Endothelial cell of umbilical vein (primary cell): ENCODE measurements around the gene SNRNP35. TPM values are rescaled to one million over a fixed set of nuclear protein-coding genes. Genes with fewer than 3 reads are reported as not detected.

Source experiments
- BruUV-seq: library from RNA; stranded (reverse); fragments of 400-500 nt; replicated peaks from 2 replicates; lab custom pipeline; 2021; lab: Mats Ljungman, UMichigan
- CTCF ChIA-PET: fragments of 300-600, 350-600 bp; sonication (Branson Sonifier 250); formaldehyde crosslinking; loops from one replicate; lab custom pipeline; 2021; ENCODE audit warnings: antibody characterized with exemption, inconsistent platforms; lab: Charles Lee
- POLR2A ChIA-PET: fragments of 300-600, 350-600 bp; sonication (Branson Sonifier 250); formaldehyde crosslinking; loops from one replicate; lab custom pipeline; 2021; ENCODE audit warnings: antibody characterized with exemption, inconsistent platforms; lab: Charles Lee
- DNase-seq: peaks from one replicate; pipeline ENCODE4 v3.0.0-alpha.2; 2011; ENCODE audit warnings: low read depth, low spot score
- FAIRE-seq: peaks from 2 replicates; lab custom pipeline; 2011; peaks lifted over from hg19 to GRCh38; lab: Jason Lieb, UNC
- H2AFZ ChIP-seq: 2 replicates; pipeline ENCODE4 v1.6.0; 2012; ENCODE audit warnings: low read depth, low read length, control low read depth, inconsistent platforms
- H3K27ac ChIP-seq: 2 replicates; pipeline ENCODE4 v1.5.1; 2011; ENCODE audit warnings: low read depth, mild to moderate bottlenecking, control low read depth, low read length, moderate library complexity; ENCODE audit not compliant: insufficient read depth
- H3K27me3 ChIP-seq, 2 experiments: 2 replicates each; pipeline versions ENCODE4 v1.6.0 to v1.6.1; 2011; ENCODE audit warnings: low read length in 2 of 2, mixed read lengths in 1 of 2; ENCODE audit not compliant: control insufficient read depth in 2 of 2, insufficient read depth in 2 of 2
- H3K36me3 ChIP-seq, 2 experiments: 2 replicates in 1 of 2; 3 replicates in 1 of 2; pipeline ENCODE4 v1.5.1; 2011; ENCODE audit warnings: low read length in 2 of 2, mild to moderate bottlenecking in 1 of 2, moderate library complexity in 1 of 2; ENCODE audit not compliant: control insufficient read depth in 2 of 2, insufficient read depth in 2 of 2; ENCODE audit errors: extremely low read depth in 1 of 2
- H3K4me1 ChIP-seq: 3 replicates; pipeline ENCODE4 v1.5.1; 2011; ENCODE audit warnings: mild to moderate bottlenecking, low read length; ENCODE audit not compliant: control insufficient read depth, insufficient read depth; ENCODE audit errors: extremely low read depth
- H3K4me2 ChIP-seq: 2 replicates; pipeline ENCODE4 v1.6.1; 2011; ENCODE audit warnings: low read length, control low read depth, mixed read lengths; ENCODE audit not compliant: insufficient read depth
- H3K4me3 ChIP-seq, 3 experiments: fragments of 200-600 bp in 1 of 3; sonication (generic), shearing (Covaris generic) in 1 of 3; replicated peaks in 1 of 3; 2 replicates each; pipeline ENCODE4 v1.5.1; 2011 to 2016; ENCODE audit warnings: control low read depth in 3 of 3, low read length in 3 of 3, mild to moderate bottlenecking in 2 of 3, inconsistent platforms in 1 of 3, low read depth in 1 of 3, moderate library complexity in 1 of 3; ENCODE audit not compliant: insufficient read depth in 1 of 3
- H3K79me2 ChIP-seq: 2 replicates; pipeline ENCODE4 v1.6.0; 2012; ENCODE audit warnings: low read length, inconsistent platforms; ENCODE audit not compliant: control insufficient read depth, insufficient read depth
- H3K9ac ChIP-seq: replicated peaks from 2 replicates; pipeline ENCODE3; 2011; ENCODE audit warnings: low read length, control low read depth; ENCODE audit not compliant: insufficient read depth; ENCODE audit errors: extremely low read depth
- H3K9me1 ChIP-seq: replicated peaks from 3 replicates; pipeline ENCODE4 v1.6.0; 2011; ENCODE audit warnings: mild to moderate bottlenecking, low read length; ENCODE audit not compliant: control insufficient read depth, insufficient read depth; ENCODE audit errors: extremely low read depth
- H3K9me3 ChIP-seq: replicated peaks from 2 replicates; pipeline ENCODE4 v1.5.1; 2012; ENCODE audit warnings: low read length, inconsistent platforms; ENCODE audit not compliant: control insufficient read depth, insufficient read depth
- H4K20me1 ChIP-seq: replicated peaks from 2 replicates; pipeline ENCODE3; 2011; ENCODE audit warnings: mild to moderate bottlenecking, low read length; ENCODE audit not compliant: control insufficient read depth, insufficient read depth; ENCODE audit errors: extremely low read depth
- CTCF ChIP-seq, 2 donors: IDR thresholded peaks; 1 replicate in 1 of 2; 2 replicates in 1 of 2; pipeline ENCODE4 v1.5.1; 2011; ENCODE audit warnings: low read length in 2 of 2, mild to moderate bottlenecking in 2 of 2, moderate library complexity in 2 of 2, control low read depth in 1 of 2, inconsistent platforms in 1 of 2, low read depth in 1 of 2; ENCODE audit not compliant: insufficient read depth in 1 of 2; ENCODE audit errors: extremely low read depth in 1 of 2
- EZH2 ChIP-seq: IDR thresholded peaks from 2 replicates; pipeline ENCODE4 v1.6.1; 2012; ENCODE audit warnings: borderline replicate concordance, low read depth, mild to moderate bottlenecking, moderate library complexity, low read length, inconsistent platforms; ENCODE audit not compliant: severe bottlenecking
- FOS ChIP-seq: IDR thresholded peaks from 2 replicates; pipeline ENCODE4 v1.6.1; 2011; ENCODE audit warnings: mild to moderate bottlenecking, low read length, moderate library complexity, borderline replicate concordance; ENCODE audit not compliant: insufficient read depth
- GATA2 ChIP-seq: IDR thresholded peaks from 2 replicates; pipeline ENCODE4 v1.7.0; 2011; ENCODE audit warnings: low read depth, mild to moderate bottlenecking, moderate library complexity, mixed read lengths, low read length; ENCODE audit not compliant: insufficient read length, insufficient read depth
- JUN ChIP-seq: IDR thresholded peaks from 2 replicates; pipeline ENCODE4 v1.6.1; 2011; ENCODE audit warnings: borderline replicate concordance, low read depth; ENCODE audit not compliant: insufficient read length, insufficient read depth
- MAX ChIP-seq: IDR thresholded peaks from 2 replicates; pipeline ENCODE4 v1.6.1; 2011; ENCODE audit not compliant: insufficient read depth, insufficient read length
- MYC ChIP-seq: IDR thresholded peaks from one replicate; pipeline ENCODE4 v1.6.1; 2011; ENCODE audit warnings: mild to moderate bottlenecking, low read depth, low read length
- POLR2A ChIP-seq: IDR thresholded peaks from 2 replicates; pipeline ENCODE4 v1.6.1; 2012; ENCODE audit warnings: low read depth, mild to moderate bottlenecking, control low read depth, low read length
- POLR2AphosphoS5 ChIP-seq: IDR thresholded peaks from 2 replicates; pipeline ENCODE4 v1.6.1; 2012; ENCODE audit warnings: low read depth, mild to moderate bottlenecking, control low read depth, low read length, moderate library complexity; ENCODE audit not compliant: insufficient read depth
- dilution Hi-C: fragments of 300-500 bp; cut with MboI; formaldehyde crosslinking; loops from one replicate; pipeline ENCODE4 v1.15.0; 2019; ENCODE audit warnings: low sequenced_read_pairs; ENCODE audit not compliant: extremely low pct_ligation_motif_present
- intact Hi-C: fragments of 100-400 bp; cut with micrococcal nuclease; formaldehyde crosslinking; loops from one replicate; pipeline ENCODE4 v1.10.0; 2022
- polyA plus RNA-seq, 4 experiments: library from polyadenylated mRNA; depleted of rRNA in 3 of 4; stranded (reverse) in 3 of 4; unstranded in 1 of 4; fragments of >200 nt; gene quantifications; 2 replicates each; pipeline versions ENCODE4 v1.2.1 to v1.2.3, GENCODE V29; 2011 to 2012; ENCODE audit warnings: missing spikeins in 1 of 4
- total RNA-seq: library from RNA; stranded (reverse); gene quantifications from 2 replicates; pipeline ENCODE4 v1.2.3, GENCODE V29; 2021

The SNRNP35 gene
- total and polyA plus RNA-seq, 2 donors (not counting 3 experiments of a cell fraction or from before 2014, with no cell fraction given) = 15.9 to 30.6 TPM

GRCh38 chr12:123449856-123450255 lies 8.1 kb upstream of the SNRNP35 start:
- dilution Hi-C loops (no loop called here), intact Hi-C loops (loop anchor here (5.0 kb wide), 1 partner anchor 68 kb away; the partner anchor contains the start of gene KMT5A)
- ChIA-PET POLR2A (no interaction called here), CTCF (no interaction called here)
- no peak overlapping the region for H3K4me2 ChIP-seq
- BruUV-seq = no TSS peak
- H3K4me3 ChIP-seq = no peak overlapping the region
- H3K27me3 ChIP-seq = no peaks in the 10 kb centered on the region
- no peak overlapping the region for H3K9ac ChIP-seq
- no peak overlapping the region for H2AFZ ChIP-seq
- H3K79me2 ChIP-seq = no peaks in the 10 kb centered on the region
- peaks cover 16% of the 10 kb centered on the region for H3K4me1 ChIP-seq
- H3K27ac ChIP-seq = no peak overlapping the region
- no peaks in the 10 kb centered on the region for H4K20me1 ChIP-seq
- no peak for TF ChIP-seq POLR2A
- no peak for TF ChIP-seq MAX
- no peak for TF ChIP-seq POLR2AphosphoS5
- TF ChIP-seq JUN = no peak
- no peak for TF ChIP-seq CTCF (IDR thresholded peaks at IDR 0.05; ENCODE audit: extremely low read depth in 1 of 2, insufficient read depth in 1 of 2, low read depth in 1 of 2, low read length in 2 of 2)
- no peak for TF ChIP-seq MYC
- no peak for TF ChIP-seq EZH2
- no peak for TF ChIP-seq FOS
- no peak for TF ChIP-seq GATA2
- H3K9me3 ChIP-seq = no peaks in the 10 kb centered on the region
- H3K36me3 ChIP-seq = no peaks in the 10 kb centered on the region
- no peak for DNase-seq
- no peaks in the 10 kb centered on the region for H3K9me1 ChIP-seq
- FAIRE-seq = no peak
